HCT116 (cell line): ENCODE data around the gene SPSB3. TPM values are rescaled to one million over a fixed set of nuclear protein-coding genes. Genes with fewer than 3 reads are reported as not detected.

ENCODE experiments used
- ATAC-seq: fragments of 200-7000 bp; cut with Tn5 transposase; 2 replicates; pipeline ENCODE4 v1.9.1; 2020; ENCODE audit warnings: mild to moderate bottlenecking, moderate library complexity
- BruUV-seq: library from RNA; stranded (reverse); fragments of 400-500 nt; replicated peaks from 2 replicates; lab custom pipeline; 2021; lab: Mats Ljungman, UMichigan
- CTCF ChIA-PET: fragments of 300-600 bp; sonication (Branson Sonifier 250); formaldehyde crosslinking; loops from one replicate; lab custom pipeline; 2021; ENCODE audit warnings: antibody characterized with exemption; lab: Charles Lee
- POLR2A ChIA-PET: fragments of 300-600, 350-600 bp; sonication (Branson Sonifier 250); formaldehyde crosslinking; loops from one replicate; lab custom pipeline; 2021; ENCODE audit warnings: antibody characterized with exemption; lab: Charles Lee
- RAD21 ChIA-PET, 2 experiments: fragments of 300-600 bp; sonication (Branson Sonifier 250); formaldehyde crosslinking; loops; one replicate each; lab custom pipeline; 2023; ENCODE audit warnings: low total read pairs in 2 of 2; ENCODE audit not compliant: uncharacterized antibody in 2 of 2, unreplicated experiment in 2 of 2, low non-redundant PET in 1 of 2; lab: Charles Lee
- DNase-seq: peaks from one replicate; pipeline ENCODE4 v3.0.0-alpha.2; 2010; ENCODE audit warnings: low read depth, low spot score
- H2AFZ ChIP-seq: fragments of 200-600 bp; shearing (Covaris generic), sonication (generic); 2 replicates; pipeline ENCODE4 v1.6.1; 2017; ENCODE audit warnings: low read depth, mixed run types, mixed read lengths, antibody characterized with exemption, low read length; ENCODE audit not compliant: poor library complexity, severe bottlenecking
- H3K27ac ChIP-seq: 2 replicates; pipeline ENCODE4 v1.5.1; 2012; ENCODE audit warnings: low read depth, low read length
- H3K27me3 ChIP-seq: fragments of 200-600 bp; sonication (generic); 2 replicates; pipeline ENCODE4 v1.6.1; 2016; ENCODE audit warnings: mixed run types, low read length, mixed read lengths; ENCODE audit not compliant: insufficient read depth
- H3K36me3 ChIP-seq, 2 experiments: fragments of 200-500 bp in 1 of 2; fragments of 200-600 bp in 1 of 2; sonication (Bioruptor generic) in 1 of 2; sonication (generic) in 1 of 2; 2 replicates each; pipeline versions ENCODE4 v1.5.1 to v1.6.1; 2014 to 2016; ENCODE audit warnings: low read length in 2 of 2, inconsistent platforms in 1 of 2, mixed read lengths in 1 of 2, mixed run types in 1 of 2; ENCODE audit not compliant: insufficient read depth in 2 of 2, control insufficient read depth in 1 of 2
- H3K4me1 ChIP-seq, 2 experiments: fragments of 200-600 bp in 1 of 2; sonication (generic) in 1 of 2; 2 replicates each; pipeline versions ENCODE4 v1.5.1 to v1.6.1; 2012 to 2017; ENCODE audit warnings: low read length in 2 of 2, inconsistent platforms in 1 of 2, mild to moderate bottlenecking in 1 of 2, mixed read lengths in 1 of 2, mixed run types in 1 of 2, moderate library complexity in 1 of 2; ENCODE audit not compliant: insufficient read depth in 2 of 2, control insufficient read depth in 1 of 2
- H3K4me2 ChIP-seq: fragments of 200-600 bp; sonication (generic); 2 replicates; pipeline ENCODE4 v1.6.1; 2017; ENCODE audit warnings: mixed run types, low read length, mixed read lengths
- H3K4me3 ChIP-seq, 2 experiments: fragments of 200-600 bp in 1 of 2; sonication (generic) in 1 of 2; replicated peaks in 1 of 2; 2 replicates each; pipeline ENCODE4 v1.5.1; 2011 to 2016; ENCODE audit warnings: low read length in 2 of 2, control low read depth in 1 of 2, low read depth in 1 of 2, mild to moderate bottlenecking in 1 of 2, mixed read lengths in 1 of 2, mixed run types in 1 of 2
- H3K79me2 ChIP-seq: fragments of 200-600 bp; sonication (generic); 2 replicates; pipeline ENCODE4 v1.6.1; 2017; ENCODE audit warnings: mild to moderate bottlenecking, mixed run types, low read length, moderate library complexity, mixed read lengths; ENCODE audit not compliant: insufficient read depth
- H3K9ac ChIP-seq: fragments of 200-600 bp; sonication (generic); 2 replicates; pipeline ENCODE4 v1.6.1; 2016; ENCODE audit warnings: low read length, mixed read lengths
- H3K9me2 ChIP-seq: fragments of 200-600 bp; sonication (generic), shearing (Covaris generic); 2 replicates; pipeline ENCODE4 v1.6.1; 2017; ENCODE audit warnings: mixed run types, mild to moderate bottlenecking, moderate library complexity; ENCODE audit not compliant: insufficient read depth
- H3K9me3 ChIP-seq, 2 experiments: fragments of 200-500 bp in 1 of 2; fragments of 200-600 bp in 1 of 2; sonication (Bioruptor generic) in 1 of 2; sonication (generic) in 1 of 2; 2 replicates each; pipeline ENCODE4 v1.6.1; 2014 to 2017; ENCODE audit warnings: low read length in 2 of 2, mixed read lengths in 2 of 2, inconsistent platforms in 1 of 2, low read depth in 1 of 2, mild to moderate bottlenecking in 1 of 2, mixed run types in 1 of 2, moderate library complexity in 1 of 2; ENCODE audit not compliant: control insufficient read depth in 1 of 2, insufficient read depth in 1 of 2
- H4K20me1 ChIP-seq: fragments of 200-600 bp; sonication (generic), shearing (Covaris generic); 2 replicates; pipeline ENCODE4 v1.6.1; 2017; ENCODE audit warnings: mixed run types, mild to moderate bottlenecking, moderate library complexity; ENCODE audit not compliant: insufficient read depth
- CTCF ChIP-seq, 3 experiments: fragments of 200-600 bp in 1 of 3; sonication (generic) in 1 of 3; IDR thresholded peaks in 2 of 3; conservative IDR thresholded peaks in 1 of 3; 2 replicates each; pipeline ENCODE4 v1.5.1; 2012 to 2017; ENCODE audit warnings: low read depth in 2 of 3, low read length in 2 of 3, antibody characterized with exemption in 1 of 3, borderline replicate concordance in 1 of 3, control low read depth in 1 of 3, mild to moderate bottlenecking in 1 of 3, mixed read lengths in 1 of 3, mixed run types in 1 of 3, moderate library complexity in 1 of 3; ENCODE audit not compliant: insufficient read depth in 1 of 3
- FOSL1 ChIP-seq: IDR thresholded peaks from 2 replicates; pipeline ENCODE4 v1.6.1; 2012; ENCODE audit warnings: low read depth
- JUND ChIP-seq: IDR thresholded peaks from 2 replicates; pipeline ENCODE4 v1.6.1; 2012
- POLR2AphosphoS5 ChIP-seq: IDR thresholded peaks from 2 replicates; pipeline ENCODE4 v1.6.1; 2011; ENCODE audit warnings: mild to moderate bottlenecking, low read depth, low read length, moderate library complexity
- RAD21 ChIP-seq: IDR thresholded peaks from 2 replicates; pipeline ENCODE4 v1.6.1; 2012; ENCODE audit warnings: low read depth, mild to moderate bottlenecking
- TCF7L2 ChIP-seq: IDR thresholded peaks from 2 replicates; pipeline ENCODE4 v1.7.0; 2011; ENCODE audit warnings: borderline replicate concordance, inconsistent platforms; ENCODE audit not compliant: insufficient read depth, insufficient read length; ENCODE audit errors: extremely low read depth
- intact Hi-C: fragments of 100-400 bp; cut with micrococcal nuclease; formaldehyde crosslinking; loops from 2 replicates; pipeline ENCODE4 v1.10.0; 2022
- total RNA-seq: library from RNA; stranded (reverse); gene quantifications from one replicate; pipeline ENCODE4 v1.2.1, GENCODE V29; 2021; ENCODE audit not compliant: unreplicated experiment
- TF ChIP-seq, protein P1 (sequence below): IDR thresholded peaks from 2 replicates; pipeline ENCODE4 v1.6.1; 2012

SPSB3 gene
- total RNA-seq, 1 experiment from 2014 or later: 31.6 TPM

DNA sequence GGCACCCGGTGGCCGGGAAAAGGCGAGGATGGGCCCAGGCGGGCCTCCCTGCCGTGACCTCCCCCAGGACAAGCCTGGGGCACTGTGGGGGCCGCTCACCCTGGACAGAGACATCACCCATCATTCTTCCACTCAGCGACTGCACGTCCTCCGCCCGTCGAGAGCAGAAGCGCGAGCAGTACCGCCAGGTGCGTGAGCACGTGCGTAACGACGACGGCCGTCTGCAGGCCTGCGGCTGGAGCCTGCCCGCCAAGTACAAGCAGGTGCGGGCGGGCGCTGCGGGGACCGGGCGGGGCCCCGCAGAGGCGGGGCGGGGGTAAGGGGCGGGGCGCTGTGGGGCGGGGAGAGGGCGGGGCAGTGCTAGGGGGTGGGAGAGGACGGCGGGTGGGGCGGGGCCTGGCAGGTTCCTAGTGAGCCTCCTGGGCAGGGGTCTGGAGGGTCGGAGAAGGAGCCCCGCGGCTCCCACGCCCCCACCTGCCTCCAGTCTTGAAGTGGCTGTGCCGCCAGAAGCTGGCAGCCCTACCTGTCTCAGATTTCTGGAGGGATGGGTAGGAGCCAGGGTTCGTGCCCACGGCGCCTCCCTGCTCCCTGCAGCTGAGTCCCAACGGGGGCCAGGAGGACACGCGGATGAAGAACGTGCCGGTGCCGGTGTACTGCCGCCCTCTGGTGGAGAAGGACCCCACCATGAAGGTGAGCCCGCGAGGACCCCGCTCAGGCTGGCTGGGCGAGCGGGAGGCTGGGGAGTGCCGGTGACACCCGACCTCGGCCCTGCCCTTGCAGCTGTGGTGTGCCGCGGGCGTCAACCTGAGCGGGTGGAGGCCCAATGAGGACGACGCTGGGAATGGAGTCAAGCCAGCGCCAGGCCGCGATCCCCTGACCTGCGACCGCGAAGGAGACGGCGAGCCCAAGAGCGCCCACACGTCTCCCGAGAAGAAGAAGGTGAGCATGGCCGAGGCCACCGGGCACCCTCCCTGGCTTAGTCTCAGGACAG, 18.6 kb downstream of the SPSB3 start:
- peaks cover 8 to 15% of the 10 kb centered on the region in 2 experiments; a peak in 3 of 4 replicates for H3K4me1 ChIP-seq
- no peaks in the 10 kb centered on the region for H3K9me3 ChIP-seq
- no peaks in the 10 kb centered on the region for H3K79me2 ChIP-seq
- CTCF ChIA-PET: no interaction called here
- no TSS peak for BruUV-seq
- H3K27me3 ChIP-seq: no peaks in the 10 kb centered on the region
- ATAC-seq: peak; percentile 72
- H3K4me2 ChIP-seq: 0 out of 2 replicates have a peak overlapping the region, but pooled peaks have one; percentile 25
- TF ChIP-seq RAD21: peak; percentile 69
- no peak for TF ChIP-seq JUND
- TF ChIP-seq CTCF (IDR thresholded peaks at IDR 0.05 in 2 of 3, conservative IDR thresholded peaks at IDR 0.05 in 1 of 3; ENCODE audit: borderline replicate concordance in 1 of 3, insufficient read depth in 1 of 3, low read depth in 2 of 3, low read length in 2 of 3): peak in 2 of 3 experiments; percentile 49 to 57; a peak in 4 of 6 replicates
- TF ChIP-seq TCF7L2: no peak
- TF ChIP-seq POLR2AphosphoS5: no peak
- TF ChIP-seq, protein P1, sequence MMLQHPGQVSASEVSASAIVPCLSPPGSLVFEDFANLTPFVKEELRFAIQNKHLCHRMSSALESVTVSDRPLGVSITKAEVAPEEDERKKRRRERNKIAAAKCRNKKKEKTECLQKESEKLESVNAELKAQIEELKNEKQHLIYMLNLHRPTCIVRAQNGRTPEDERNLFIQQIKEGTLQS: no peak
- TF ChIP-seq FOSL1: no peak
- TF ChIP-seq, all 23 proteins: peak for 2
- no peak for DNase-seq
- intact Hi-C loops: no loop called here
- H3K36me3 ChIP-seq: peaks cover 5 to 13% of the 10 kb centered on the region in 2 experiments; a peak in 2 of 4 replicates
- no peaks in the 10 kb centered on the region for H4K20me1 ChIP-seq
- H3K9ac ChIP-seq: no peak overlapping the region
- H3K4me3 ChIP-seq: no peak overlapping the region
- RAD21 ChIA-PET: interaction anchor here in 1 of 2 experiments (0.6 to 1.3 kb wide), 2 partner anchors 86 to 267 kb away, joined by 3 to 13 read pairs; partner anchors contain the start of gene JPT2
- H2AFZ ChIP-seq: no peak overlapping the region
- peak overlapping the region; percentile 43; the same call in 1 of the 2 replicates for H3K27ac ChIP-seq
- POLR2A ChIA-PET: no interaction called here
- H3K9me2 ChIP-seq: no peaks in the 10 kb centered on the region
